ENCODE results near the gene BAX. TPM values are rescaled to one million over a fixed set of nuclear protein-coding genes. Genes with fewer than 3 reads are reported as not detected.

The BAX gene
- total and polyA plus RNA-seq, 2 of the 13 experiments (the other 11 are each of a cell fraction or from before 2014, with no cell fraction given): 139 to 176 TPM

DNA sequence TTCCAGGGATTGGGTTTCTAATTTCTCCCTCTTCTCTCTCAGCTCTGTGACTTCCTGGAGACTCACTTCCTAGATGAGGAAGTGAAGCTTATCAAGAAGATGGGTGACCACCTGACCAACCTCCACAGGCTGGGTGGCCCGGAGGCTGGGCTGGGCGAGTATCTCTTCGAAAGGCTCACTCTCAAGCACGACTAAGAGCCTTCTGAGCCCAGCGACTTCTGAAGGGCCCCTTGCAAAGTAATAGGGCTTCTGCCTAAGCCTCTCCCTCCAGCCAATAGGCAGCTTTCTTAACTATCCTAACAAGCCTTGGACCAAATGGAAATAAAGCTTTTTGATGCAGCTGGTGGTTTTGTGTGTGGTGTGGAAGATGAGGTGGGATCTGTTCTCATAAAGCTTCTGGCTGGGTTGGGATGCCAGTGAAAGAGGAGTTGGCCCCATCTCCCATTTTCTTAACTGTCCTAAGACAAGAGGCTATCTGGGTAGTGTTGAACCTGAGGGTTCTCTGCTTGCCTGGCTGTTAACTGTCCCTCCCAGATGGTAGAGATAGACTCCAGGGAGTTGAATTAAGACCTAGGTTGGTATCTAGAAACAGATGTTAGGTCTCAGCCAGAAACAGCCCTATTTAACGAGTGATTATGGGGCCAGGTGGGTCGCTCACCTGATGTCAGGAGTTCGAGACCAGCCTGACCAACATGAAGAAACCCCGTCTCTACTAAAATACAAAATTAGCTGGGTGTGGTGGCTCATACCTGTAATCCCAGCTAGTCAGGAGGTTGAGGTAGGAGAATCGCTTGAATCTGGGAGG lies 12.1 kb downstream of the BAX start (continued):
- TF ChIP-seq, protein P1, sequence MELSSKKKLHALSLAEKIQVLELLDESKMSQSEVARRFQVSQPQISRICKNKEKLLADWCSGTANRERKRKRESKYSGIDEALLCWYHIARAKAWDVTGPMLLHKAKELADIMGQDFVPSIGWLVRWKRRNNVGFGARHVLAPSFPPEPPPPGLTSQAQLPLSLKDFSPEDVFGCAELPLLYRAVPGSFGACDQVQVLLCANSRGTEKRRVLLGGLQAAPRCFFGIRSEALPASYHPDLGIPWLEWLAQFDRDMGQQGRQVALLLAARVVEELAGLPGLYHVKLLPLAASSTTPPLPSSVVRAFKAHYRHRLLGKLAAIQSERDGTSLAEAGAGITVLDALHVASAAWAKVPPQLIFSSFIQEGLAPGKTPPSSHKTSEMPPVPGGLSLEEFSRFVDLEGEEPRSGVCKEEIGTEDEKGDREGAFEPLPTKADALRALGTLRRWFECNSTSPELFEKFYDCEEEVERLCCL (CRISPR knock-in tag; IDR thresholded peaks at IDR 0.05; ENCODE audit: borderline replicate concordance): 0 out of 2 replicates have a peak, but pooled peaks have one; percentile 64
- TF ChIP-seq, protein P2, sequence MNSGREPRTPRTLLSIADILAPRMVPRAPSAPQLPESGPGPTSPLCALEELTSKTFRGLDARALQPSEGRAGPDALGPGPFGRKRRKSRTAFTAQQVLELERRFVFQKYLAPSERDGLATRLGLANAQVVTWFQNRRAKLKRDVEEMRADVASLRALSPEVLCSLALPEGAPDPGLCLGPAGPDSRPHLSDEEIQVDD (CRISPR knock-in tag; IDR thresholded peaks at IDR 0.05; ENCODE audit: borderline replicate concordance): 0 out of 2 replicates have a peak, but pooled peaks have one; percentile 40
- TF ChIP-seq ZNF605 (CRISPR knock-in tag; IDR thresholded peaks at IDR 0.05) (peak; percentile 75; the same call in 1 of the 2 replicates), ZNF713 (CRISPR knock-in tag; IDR thresholded peaks at IDR 0.05) (no peak), ZNF557 (CRISPR knock-in tag; IDR thresholded peaks at IDR 0.05) (peak; percentile 57; the same call in 1 of the 2 replicates), RARG (CRISPR knock-in tag; IDR thresholded peaks at IDR 0.05; ENCODE audit: low read depth) (no peak), XRCC5 (optimal IDR thresholded peaks at IDR 0.05; ENCODE audit: low read length) (no peak), ZNF570 (CRISPR knock-in tag; IDR thresholded peaks at IDR 0.05; ENCODE audit: borderline replicate concordance) (no peak), CBX1 (IDR thresholded peaks at IDR 0.05; ENCODE audit: low read depth) (peak; percentile 24), IRF2 (CRISPR knock-in tag; IDR thresholded peaks at IDR 0.05) (peak; percentile 4; the same call in 1 of the 2 replicates), MTA1 (CRISPR knock-in tag; IDR thresholded peaks at IDR 0.05; ENCODE audit: borderline replicate concordance) (no peak), ZNF451 (CRISPR knock-in tag; IDR thresholded peaks at IDR 0.05) (0 out of 2 replicates have a peak, but pooled peaks have one; percentile 18), ATF7-NPFF (CRISPR knock-in tag; IDR thresholded peaks at IDR 0.05; ENCODE audit: low read depth) (0 out of 2 replicates have a peak, but pooled peaks have one; percentile 11), ZNF709 (CRISPR knock-in tag; IDR thresholded peaks at IDR 0.05) (0 out of 2 replicates have a peak, but pooled peaks have one; percentile 58), ZSCAN12 (CRISPR knock-in tag; IDR thresholded peaks at IDR 0.05) (0 out of 2 replicates have a peak, but pooled peaks have one; percentile 15), KLF9 (CRISPR knock-in tag; IDR thresholded peaks at IDR 0.05; ENCODE audit: low read depth) (0 out of 2 replicates have a peak, but pooled peaks have one; percentile 22)
- TF ChIP-seq, protein P3, sequence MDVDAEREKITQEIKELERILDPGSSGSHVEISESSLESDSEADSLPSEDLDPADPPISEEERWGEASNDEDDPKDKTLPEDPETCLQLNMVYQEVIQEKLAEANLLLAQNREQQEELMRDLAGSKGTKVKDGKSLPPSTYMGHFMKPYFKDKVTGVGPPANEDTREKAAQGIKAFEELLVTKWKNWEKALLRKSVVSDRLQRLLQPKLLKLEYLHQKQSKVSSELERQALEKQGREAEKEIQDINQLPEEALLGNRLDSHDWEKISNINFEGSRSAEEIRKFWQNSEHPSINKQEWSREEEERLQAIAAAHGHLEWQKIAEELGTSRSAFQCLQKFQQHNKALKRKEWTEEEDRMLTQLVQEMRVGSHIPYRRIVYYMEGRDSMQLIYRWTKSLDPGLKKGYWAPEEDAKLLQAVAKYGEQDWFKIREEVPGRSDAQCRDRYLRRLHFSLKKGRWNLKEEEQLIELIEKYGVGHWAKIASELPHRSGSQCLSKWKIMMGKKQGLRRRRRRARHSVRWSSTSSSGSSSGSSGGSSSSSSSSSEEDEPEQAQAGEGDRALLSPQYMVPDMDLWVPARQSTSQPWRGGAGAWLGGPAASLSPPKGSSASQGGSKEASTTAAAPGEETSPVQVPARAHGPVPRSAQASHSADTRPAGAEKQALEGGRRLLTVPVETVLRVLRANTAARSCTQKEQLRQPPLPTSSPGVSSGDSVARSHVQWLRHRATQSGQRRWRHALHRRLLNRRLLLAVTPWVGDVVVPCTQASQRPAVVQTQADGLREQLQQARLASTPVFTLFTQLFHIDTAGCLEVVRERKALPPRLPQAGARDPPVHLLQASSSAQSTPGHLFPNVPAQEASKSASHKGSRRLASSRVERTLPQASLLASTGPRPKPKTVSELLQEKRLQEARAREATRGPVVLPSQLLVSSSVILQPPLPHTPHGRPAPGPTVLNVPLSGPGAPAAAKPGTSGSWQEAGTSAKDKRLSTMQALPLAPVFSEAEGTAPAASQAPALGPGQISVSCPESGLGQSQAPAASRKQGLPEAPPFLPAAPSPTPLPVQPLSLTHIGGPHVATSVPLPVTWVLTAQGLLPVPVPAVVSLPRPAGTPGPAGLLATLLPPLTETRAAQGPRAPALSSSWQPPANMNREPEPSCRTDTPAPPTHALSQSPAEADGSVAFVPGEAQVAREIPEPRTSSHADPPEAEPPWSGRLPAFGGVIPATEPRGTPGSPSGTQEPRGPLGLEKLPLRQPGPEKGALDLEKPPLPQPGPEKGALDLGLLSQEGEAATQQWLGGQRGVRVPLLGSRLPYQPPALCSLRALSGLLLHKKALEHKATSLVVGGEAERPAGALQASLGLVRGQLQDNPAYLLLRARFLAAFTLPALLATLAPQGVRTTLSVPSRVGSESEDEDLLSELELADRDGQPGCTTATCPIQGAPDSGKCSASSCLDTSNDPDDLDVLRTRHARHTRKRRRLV (CRISPR knock-in tag; IDR thresholded peaks at IDR 0.05): no peak
- TF ChIP-seq, protein P4, sequence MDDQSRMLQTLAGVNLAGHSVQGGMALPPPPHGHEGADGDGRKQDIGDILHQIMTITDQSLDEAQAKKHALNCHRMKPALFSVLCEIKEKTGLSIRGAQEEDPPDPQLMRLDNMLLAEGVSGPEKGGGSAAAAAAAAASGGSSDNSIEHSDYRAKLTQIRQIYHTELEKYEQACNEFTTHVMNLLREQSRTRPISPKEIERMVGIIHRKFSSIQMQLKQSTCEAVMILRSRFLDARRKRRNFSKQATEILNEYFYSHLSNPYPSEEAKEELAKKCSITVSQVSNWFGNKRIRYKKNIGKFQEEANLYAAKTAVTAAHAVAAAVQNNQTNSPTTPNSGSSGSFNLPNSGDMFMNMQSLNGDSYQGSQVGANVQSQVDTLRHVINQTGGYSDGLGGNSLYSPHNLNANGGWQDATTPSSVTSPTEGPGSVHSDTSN (CRISPR knock-in tag; IDR thresholded peaks at IDR 0.05; ENCODE audit: borderline replicate concordance): 0 out of 2 replicates have a peak, but pooled peaks have one; percentile 47
- TF ChIP-seq, protein P5, sequence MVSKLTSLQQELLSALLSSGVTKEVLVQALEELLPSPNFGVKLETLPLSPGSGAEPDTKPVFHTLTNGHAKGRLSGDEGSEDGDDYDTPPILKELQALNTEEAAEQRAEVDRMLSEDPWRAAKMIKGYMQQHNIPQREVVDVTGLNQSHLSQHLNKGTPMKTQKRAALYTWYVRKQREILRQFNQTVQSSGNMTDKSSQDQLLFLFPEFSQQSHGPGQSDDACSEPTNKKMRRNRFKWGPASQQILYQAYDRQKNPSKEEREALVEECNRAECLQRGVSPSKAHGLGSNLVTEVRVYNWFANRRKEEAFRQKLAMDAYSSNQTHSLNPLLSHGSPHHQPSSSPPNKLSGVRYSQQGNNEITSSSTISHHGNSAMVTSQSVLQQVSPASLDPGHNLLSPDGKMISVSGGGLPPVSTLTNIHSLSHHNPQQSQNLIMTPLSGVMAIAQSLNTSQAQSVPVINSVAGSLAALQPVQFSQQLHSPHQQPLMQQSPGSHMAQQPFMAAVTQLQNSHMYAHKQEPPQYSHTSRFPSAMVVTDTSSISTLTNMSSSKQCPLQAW (CRISPR knock-in tag; IDR thresholded peaks at IDR 0.05): 0 out of 2 replicates have a peak, but pooled peaks have one; percentile 0
